HS-5 (cell line): Measurements from ENCODE around the gene RAPGEF6.
A peak's percentile ranks its signal among the peaks of the same experiment; 100 is the strongest.
"Not testable (repeated sequence)": the region's sequence is repeated elsewhere in the genome, so short reads cannot be mapped to it uniquely, and the experiment has no call there.

Experiments
- DNase-seq: peaks from one replicate; pipeline ENCODE4 v3.0.0-alpha.2; 2012; ENCODE audit warnings: low read depth

The RAPGEF6 gene, protein sequence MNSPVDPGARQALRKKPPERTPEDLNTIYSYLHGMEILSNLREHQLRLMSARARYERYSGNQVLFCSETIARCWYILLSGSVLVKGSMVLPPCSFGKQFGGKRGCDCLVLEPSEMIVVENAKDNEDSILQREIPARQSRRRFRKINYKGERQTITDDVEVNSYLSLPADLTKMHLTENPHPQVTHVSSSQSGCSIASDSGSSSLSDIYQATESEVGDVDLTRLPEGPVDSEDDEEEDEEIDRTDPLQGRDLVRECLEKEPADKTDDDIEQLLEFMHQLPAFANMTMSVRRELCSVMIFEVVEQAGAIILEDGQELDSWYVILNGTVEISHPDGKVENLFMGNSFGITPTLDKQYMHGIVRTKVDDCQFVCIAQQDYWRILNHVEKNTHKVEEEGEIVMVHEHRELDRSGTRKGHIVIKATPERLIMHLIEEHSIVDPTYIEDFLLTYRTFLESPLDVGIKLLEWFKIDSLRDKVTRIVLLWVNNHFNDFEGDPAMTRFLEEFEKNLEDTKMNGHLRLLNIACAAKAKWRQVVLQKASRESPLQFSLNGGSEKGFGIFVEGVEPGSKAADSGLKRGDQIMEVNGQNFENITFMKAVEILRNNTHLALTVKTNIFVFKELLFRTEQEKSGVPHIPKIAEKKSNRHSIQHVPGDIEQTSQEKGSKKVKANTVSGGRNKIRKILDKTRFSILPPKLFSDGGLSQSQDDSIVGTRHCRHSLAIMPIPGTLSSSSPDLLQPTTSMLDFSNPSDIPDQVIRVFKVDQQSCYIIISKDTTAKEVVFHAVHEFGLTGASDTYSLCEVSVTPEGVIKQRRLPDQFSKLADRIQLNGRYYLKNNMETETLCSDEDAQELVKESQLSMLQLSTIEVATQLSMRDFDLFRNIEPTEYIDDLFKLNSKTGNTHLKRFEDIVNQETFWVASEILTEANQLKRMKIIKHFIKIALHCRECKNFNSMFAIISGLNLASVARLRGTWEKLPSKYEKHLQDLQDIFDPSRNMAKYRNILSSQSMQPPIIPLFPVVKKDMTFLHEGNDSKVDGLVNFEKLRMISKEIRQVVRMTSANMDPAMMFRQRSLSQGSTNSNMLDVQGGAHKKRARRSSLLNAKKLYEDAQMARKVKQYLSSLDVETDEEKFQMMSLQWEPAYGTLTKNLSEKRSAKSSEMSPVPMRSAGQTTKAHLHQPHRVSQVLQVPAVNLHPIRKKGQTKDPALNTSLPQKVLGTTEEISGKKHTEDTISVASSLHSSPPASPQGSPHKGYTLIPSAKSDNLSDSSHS (N-terminal part only)

DNA sequence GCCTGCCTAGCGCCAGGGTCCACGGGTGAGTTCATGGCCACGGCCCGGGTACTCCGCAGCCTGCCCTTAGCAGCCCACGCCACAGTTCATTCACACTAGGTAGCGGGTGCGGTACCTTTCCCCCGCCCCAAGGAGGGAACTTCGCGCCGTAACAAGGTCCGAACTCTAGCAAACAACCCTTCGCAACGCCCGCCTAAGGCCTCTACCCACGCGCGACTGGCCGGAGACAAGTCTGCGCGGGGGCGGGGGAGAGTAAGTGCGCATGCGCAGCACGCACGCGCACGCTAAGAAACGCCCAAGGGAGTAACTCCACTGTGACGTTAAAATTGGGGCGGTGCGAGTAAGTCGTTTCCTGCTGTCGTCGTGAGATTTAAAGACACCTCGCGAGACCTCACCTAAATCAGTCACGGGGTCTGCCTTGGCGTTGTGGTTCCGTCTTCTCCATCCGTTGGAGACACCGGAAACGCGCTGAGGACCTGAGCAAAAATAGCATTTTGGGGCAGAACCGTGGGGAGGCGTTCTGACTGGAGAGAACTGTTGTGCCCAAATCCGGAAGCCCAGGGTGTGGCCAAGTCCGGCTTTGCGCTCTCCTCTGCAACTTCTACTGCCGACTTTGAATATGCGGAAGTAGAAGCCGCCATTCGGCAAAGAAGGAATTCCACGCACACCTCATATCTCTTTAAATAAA, at the start of gene RAPGEF6:
Gene RAPGEF6 (minus strand): TSS at position 234 of the 688 bp plus-strand sequence. CDS start 199 bp downstream, at position 35.
- DNase-seq: peak; percentile 99

DNA sequence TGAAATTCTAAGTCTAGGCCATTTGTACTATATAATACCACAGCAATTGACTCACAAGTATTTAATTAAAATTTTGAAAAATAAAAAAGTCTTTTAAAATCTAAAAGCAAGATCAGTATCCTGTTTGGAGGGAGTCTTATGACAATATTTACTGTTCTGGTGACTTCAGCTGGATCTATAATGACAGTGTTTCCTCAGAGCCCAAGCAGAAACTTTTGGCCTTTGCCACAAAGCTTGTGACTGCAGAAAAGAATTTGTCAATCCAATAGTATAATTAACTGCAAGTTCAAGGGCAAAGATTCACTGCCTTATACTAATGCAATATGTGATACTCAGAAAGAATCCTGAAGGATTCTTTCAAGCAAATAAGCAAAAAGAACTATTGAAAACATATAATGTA, 49.6 kb upstream of the RAPGEF6 start:
- no peak for DNase-seq

DNA sequence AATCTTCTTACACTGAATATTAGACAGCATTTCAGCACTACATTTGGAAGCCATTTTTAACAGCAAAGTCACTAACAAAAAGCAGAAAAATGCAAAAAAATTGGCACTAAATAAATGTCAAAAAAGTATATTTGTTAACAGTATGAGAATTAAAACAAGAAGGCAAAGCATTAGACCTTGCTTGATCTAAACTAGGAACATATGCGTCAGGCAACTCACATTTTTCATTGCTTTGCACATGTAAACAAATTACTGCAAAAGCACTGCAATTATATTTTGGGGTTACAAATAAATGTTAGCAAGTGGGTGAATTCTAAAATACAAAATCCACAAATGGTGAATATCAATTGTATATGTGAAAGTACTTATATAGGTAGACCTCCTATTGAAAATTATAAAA, 49.0 kb upstream of the RAPGEF6 start:
- no peak for DNase-seq

DNA sequence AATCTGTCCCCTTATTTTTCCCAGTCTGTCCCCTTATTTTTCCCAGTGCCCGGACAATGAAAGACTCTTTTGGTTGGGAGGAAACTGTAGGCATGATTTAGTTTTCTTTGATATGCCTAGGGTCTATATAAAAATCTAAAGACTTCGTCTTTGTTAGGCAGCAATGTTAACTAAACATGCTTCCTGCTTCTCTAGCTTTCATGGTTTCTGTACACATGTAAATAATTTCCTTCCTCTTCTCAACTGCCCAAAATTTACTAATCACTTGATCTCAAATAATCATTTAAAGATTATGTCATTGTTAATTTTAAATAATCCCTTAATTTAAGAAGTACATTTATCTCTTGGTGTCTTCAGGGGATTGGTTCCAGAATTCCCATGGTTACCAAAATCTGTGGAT, 47.8 kb upstream of the RAPGEF6 start:
- DNase-seq: no peak

DNA sequence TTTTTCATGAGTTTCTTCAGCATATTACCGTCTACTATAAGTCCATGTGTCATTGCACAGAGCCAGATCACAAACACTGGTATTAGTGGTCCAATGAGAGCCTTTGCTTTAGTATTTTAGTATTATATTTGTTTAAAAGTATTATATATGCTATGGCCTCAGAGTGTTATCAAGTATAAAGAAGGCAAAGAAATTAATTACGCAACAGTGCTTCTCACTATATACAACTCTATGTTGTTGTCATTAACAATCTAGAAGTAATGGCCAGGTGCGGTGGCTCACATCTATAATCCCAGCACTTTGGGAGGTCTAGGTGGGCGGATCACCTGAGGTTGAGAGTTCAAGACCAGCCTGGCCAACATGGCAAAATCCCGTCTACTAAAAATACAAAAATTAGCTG, 47.1 kb upstream of the RAPGEF6 start:
- no peak for DNase-seq

DNA sequence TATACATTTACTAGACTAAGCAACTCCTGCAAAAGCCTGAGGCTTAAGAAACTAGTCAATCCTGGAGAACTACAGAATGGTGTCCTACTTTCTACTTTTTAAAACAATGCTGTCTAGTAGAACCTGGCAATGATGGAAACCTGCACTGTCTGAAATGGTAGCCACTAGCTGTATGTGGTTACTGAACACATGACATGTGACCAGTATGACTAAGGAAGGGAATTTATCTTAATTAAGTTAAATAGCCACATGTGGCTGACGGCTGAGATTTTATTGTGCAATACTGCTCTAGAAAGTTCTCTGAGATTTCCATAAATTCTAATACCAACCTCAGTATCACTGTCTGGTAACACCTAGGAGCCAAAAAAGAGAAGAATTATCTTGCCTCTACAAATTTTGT, 44.9 kb upstream of the RAPGEF6 start:
- DNase-seq: peak; percentile 32

DNA sequence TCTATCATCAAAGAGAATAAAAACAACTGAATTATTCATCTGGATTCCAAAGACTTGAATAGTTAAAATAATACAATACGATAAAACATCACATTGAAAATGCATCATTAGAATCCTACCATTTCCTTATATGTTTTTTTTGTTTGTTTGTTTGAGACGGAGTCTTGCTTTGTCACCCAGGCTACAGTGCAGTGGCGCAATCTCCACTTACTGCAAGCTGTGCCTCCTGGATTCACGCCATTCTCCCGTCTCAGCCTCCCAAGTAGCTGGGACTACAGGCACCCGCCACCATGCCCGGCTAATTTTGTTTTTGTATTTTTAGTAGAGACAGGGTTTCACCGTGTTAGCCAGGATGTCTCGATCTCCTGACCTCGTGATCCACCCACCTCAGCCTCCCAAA, 43.2 kb upstream of the RAPGEF6 start:
- not testable (repeated sequence) for DNase-seq

DNA sequence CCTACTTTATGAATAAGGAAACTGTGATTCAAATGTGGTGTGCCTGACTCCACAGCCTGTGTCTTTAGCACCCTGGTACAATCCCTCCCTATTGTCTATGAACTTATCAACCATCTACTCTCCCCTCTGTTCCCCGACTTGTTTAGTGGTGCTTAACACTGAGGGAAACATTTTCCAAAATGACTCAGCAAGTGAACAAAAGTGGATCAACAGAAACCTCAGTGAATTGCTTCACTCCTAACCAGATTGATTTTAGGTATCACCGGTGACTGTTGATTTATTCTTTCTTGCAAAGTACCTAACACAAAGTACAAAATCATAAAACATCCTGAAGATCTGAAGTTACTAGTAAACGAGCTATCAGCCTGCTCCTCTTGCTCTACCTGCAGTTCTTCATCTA, 42.1 kb upstream of the RAPGEF6 start:
- DNase-seq: no peak

DNA sequence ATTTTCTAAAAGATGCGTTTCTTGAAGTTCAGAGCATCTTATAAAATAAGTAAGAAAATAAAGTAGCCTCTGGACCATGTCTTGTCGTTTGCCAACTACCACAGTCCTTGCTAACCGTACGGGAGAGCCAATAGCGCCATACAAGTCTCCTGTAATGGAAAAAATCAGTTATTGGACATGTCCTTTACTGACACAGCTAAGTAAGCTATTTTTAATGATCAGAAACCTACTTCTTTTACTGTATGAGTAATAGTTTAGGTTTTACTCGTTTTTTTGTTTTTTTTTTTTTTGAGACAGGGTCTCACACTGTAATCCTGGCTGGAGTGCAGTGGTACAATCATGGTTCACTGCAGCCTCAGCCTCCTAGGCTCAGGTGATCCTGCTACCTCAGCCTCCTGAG, 37.7 kb upstream of the RAPGEF6 start:
- DNase-seq: no peak

DNA sequence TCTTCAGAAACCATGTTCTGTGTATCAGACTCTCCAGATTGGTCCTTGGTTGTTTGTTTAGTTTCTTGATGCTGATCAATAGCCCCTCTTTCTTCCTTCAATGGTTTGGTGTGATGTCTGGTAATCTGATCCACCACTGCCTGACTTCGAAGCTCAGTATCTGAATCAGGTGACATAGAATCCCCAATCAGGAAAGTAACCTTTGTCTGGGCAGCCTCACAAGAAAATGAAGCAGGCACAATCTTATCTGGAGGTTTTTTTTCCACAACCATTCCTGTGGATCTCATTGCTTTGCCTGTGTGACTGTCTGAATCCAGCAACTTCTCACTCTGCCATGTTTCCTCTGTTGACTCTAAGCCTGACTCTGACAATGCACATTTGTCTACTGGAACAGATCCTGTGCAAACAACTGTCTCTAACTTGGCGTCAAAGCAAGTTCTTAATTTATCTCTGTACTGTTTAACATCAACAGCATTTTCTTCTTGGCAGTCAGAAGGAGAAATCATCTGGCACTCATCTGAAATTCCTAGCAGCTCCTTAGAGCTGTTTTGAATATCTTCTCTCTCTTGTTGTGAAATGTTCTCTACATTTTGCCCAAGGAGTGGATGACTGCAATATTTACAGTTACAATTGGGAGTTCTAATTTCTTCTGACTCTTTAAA, 37.1 kb upstream of the RAPGEF6 start:
- no peak for DNase-seq

DNA sequence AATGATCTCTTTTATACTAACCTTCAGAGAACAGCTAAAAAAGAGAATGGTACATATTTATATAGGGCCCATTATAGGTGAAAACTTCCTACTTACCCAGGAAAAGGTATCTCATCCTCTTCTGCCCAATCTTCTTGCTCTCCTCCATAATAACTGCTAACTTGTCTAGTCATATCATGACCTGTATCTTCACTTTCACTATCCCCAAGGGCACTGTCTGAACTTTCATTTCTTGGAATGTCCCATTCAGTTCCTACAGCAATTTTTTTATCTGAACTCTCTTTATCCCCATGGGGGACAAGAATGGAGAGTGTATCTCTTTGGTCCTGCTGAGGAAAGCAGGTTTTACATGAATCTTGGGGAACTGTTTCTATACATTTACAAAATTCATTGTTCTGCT, 36.4 kb upstream of the RAPGEF6 start:
- no peak for DNase-seq

DNA sequence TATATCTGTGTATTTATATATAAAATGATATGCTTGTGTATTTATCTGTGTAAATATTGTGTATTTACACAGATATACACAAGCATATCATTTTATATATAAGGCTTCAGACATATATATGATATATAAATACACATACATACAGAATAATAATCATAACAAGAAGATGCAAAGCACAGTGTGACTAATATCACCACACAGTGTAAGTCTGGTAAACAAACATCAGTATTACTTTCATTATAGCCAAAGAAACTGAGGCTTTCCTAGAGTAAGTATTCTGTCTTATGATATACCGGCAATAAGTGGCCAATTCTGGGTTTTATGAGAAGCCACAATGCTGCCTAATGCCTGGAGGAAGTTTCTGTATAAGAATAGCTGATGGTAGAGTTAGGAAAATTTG, 29.9 kb upstream of the RAPGEF6 start:
- DNase-seq: no peak

DNA sequence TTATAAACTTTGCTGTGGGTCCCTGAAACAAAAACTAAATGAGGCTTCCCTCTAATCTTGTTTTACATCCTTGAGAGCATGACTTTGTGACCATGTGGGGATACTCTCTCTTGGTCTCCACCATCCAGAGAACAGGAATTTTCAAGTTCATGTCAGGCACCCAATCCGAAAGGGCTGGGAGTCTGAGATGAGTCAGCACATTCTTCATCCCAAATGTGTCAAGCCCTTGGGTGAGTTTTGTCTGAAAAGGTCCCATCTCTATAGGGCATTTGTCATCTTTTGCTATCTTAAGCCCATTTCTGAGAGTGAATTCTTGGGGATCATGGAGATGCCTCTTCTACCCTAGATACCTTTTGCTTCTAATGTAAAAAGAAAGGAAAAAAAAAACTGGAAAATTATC, 26.9 kb upstream of the RAPGEF6 start:
- no peak for DNase-seq

DNA sequence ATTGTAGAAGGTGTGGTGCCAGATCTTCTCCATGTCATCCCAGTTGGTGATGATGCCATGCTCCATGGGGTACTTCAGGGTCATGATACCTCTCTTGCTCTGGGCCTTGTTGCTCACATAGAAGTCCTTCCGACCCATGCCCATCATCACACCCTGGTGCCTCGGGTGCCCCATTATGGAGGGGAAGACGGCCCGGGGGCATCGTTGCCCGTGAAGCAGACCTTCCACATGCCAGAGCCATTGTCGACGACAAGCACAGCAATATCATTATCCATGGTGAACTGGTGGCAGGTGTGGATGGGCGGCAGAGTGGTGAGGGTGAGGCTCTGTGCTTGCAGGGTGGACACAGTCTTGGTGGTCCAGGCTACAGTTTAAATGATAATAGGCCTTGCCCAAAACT, 24.8 kb upstream of the RAPGEF6 start:
- DNase-seq: no peak

DNA sequence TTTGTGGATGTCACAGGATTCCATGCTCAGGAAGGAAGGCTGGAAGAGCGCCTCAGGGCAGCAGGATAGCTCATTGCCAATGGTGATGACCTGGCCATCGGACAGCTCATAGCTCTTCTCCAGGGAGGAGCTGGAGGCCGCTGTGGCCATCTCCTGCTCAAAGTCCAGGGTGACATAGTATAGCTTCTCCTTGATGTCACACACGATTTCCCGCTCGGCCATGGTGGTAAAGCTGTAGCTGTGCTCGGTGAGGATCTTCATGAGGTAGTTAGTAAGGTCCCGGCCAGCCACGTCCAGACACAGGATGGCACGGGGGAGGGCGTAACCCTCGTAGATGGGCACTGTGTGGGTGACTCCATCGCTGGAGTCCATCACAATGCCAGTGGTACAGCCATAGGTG, 24.3 kb upstream of the RAPGEF6 start:
- no peak for DNase-seq

DNA sequence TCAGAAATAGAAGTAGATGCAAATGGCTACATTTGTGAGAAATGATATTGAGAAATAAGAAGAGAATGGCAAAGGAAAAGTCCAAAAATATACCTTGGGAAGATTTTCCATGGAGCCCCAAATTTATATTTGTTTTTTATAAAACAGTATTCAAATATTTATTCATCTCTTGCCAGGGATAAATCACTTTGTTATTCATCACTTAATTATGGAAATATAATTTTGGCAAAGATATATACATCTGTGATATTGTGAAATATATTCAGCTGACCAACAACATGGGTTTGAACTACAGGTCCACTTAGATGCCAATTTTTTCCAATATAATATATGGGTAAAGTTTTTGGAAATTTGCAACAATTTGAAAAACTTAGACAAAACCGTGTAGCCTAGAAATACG, 19.7 kb upstream of the RAPGEF6 start:
- no peak for DNase-seq

DNA sequence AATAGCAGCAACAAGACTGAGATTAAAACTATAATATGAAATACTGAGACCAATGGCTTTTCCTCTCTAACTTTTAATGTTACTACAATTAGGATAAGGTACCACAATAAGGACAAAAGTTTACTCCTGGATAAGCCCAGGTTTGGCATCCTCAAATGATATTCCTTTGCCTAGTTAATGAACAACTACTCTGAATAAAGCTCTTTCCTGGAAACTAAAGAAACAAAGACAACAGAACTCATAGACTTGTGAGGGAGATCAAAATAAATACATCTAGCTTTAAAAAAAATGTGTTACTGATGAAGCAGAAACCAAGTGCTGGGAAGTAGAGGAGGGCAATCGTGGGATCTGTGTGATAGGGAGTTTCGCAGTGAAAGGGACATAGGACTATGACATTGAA, 19.3 kb upstream of the RAPGEF6 start:
- no peak for DNase-seq

DNA sequence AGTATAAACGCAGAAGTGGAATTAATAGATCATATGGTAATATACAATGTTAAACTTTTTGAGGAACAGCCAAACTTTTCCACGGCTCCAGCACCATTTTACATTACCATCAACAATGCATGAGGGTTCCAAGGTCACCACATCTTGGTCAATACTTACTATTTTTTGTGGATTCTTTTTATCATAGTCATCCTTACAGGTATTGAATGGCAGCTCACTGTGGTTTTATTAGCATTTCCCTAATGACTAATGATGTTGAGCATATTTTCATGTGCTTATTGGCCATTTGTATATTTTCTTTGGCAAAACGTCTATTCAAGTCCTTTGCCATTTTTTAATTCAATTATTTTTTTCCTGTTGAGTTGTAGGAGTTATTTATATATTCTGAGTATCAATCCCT, 14.1 kb upstream of the RAPGEF6 start:
- DNase-seq: no peak

DNA sequence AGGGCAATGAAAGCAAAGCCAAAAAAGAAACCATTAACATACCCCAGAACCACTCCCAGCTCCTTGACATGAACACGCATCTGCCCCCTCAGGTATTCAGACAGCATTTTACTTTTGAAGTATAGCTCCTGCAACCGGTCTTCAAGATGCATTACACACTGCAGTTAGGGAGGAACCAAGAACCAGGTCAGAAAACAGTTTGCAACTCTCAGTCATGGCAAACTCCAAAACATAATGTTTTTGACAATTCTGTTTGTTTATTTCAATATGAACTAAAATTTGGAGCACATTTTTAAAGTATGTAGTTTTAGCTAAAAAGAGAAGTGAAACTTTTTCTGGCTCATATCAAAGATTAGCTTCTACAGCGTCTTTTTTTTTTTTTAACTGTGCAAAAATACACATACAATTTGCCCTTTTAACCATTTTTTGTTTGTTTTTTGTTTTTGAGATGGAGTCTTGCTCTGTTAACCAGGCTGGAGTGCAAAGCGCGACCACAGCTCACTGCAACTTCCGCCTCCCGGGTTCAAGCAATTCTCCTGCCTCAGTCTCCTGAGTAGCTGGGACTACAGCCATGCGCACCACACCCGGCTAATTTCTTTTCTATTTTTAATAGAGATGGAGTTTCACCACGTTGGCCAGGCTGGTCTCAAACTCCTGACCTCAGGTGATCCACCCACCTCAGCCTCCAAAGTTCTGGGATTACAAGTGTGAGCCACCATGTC, 12.2 kb upstream of the RAPGEF6 start:
- DNase-seq: no peak

DNA sequence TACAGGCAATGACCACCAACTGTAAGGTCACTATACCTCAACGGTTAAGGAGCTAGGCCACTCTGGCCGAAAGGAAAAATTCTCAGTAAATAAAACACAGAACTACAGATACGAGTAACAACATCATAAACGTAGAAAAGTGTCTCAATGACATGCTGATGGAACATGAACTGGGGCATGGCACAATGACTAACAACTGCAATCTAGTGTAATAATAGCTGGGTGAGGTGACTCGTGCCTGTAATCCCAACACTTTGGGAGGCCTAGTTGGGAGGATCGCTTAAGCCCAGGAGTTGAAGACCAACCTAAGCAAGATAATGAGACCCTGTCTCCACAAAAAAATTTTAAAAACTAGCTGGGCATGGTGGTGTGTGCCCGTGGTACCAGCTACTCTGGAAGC, 9.8 kb upstream of the RAPGEF6 start:
- DNase-seq: no peak

DNA sequence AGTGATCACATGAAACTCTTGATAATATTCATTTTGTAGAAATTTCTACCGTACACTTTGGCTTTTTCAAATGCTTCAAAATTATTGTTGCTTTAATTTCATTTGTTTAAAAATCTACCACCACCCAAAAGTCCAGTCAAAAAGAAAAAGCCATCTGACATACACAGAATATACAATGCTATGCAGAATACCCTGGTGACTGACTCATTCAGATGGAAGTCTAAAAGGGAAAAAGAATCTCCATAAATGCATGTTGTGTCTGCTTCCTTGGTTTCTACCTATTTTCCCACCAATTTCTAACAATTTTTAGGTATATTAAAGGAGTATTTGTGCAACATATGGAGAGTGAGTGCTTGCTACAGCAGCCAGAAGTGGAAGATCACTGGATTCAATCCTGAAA, 9.3 kb upstream of the RAPGEF6 start:
- no peak for DNase-seq
